Urinary bladder (tissue), 4 donors: Measurements from ENCODE around the gene CLIC6. TPM values are rescaled to one million over a fixed set of nuclear protein-coding genes. Genes with fewer than 3 reads are reported as not detected.

Source experiments
- DNase-seq: peaks from one replicate; pipeline ENCODE4 v3.0.0-alpha.2; 2015; ENCODE audit errors: extremely low spot score
- H3K27ac ChIP-seq: one replicate; pipeline ENCODE4 v1.5.1; 2013; ENCODE audit warnings: low read depth, mild to moderate bottlenecking, moderate library complexity
- H3K36me3 ChIP-seq: one replicate; pipeline ENCODE4 v1.6.1; 2013; ENCODE audit warnings: mild to moderate bottlenecking, moderate library complexity; ENCODE audit not compliant: insufficient read depth
- H3K4me1 ChIP-seq: one replicate; pipeline ENCODE4 v1.6.1; 2013; ENCODE audit warnings: mild to moderate bottlenecking, moderate library complexity; ENCODE audit not compliant: insufficient read depth
- H3K4me3 ChIP-seq: one replicate; pipeline ENCODE4 v1.5.1; 2013; ENCODE audit warnings: low read depth, low read length
- WGBS: extraction: QIAGEN DNeasy Blood & Tissue Kit; methylation state at CpG from one replicate; pipeline ENCODE4 v1.1.7; 2013; 5-methylcytosine and 5-hydroxymethylcytosine counted together
- polyA plus RNA-seq: library from polyadenylated mRNA; stranded (reverse); fragments of 200-250 nt; gene quantifications from one replicate; pipeline ENCODE4 v1.2.3, GENCODE V29; 2013
- total RNA-seq: library from RNA; depleted of rRNA; stranded (reverse); fragments of >200 nt; gene quantifications from one replicate; pipeline ENCODE4 v1.2.3, GENCODE V29; 2014
- donor health status: healthy with polysubstance abuse.
- donor health status: healthy.

The CLIC6 gene
- total RNA-seq: 17.2 TPM
- 4.6 TPM for polyA plus RNA-seq

DNA sequence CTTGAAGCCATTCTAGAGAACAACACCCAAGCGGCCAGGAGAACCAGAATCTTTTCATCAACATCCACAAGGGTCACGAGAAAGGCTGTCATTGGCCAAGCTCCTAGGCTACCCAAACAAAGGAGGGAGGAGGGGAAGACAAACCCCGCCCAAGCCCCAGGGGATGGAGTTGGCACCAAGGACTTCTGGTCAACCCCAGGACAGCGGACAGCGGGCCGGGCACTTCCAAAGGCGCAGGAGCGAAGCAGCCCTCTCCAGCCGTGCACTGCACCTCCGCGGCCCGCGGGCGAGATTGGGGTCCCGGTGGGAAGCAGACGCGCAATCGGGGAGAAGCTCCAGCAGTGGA is at the start of gene CLIC6:
Gene CLIC6, plus strand, starts transcription at position 192 of the 346 bp plus-strand sequence. CDS start 395 bp downstream, outside the sequence.
- Histone ChIP-seq H3K4me1 (peaks cover 4% of the 10 kb centered on the region), H3K4me3 (peak within 1 kb of the TSS; percentile 34), H3K36me3 (no peaks in the 10 kb centered on the region), H3K27ac (peak within 1 kb of the TSS; percentile 56)
- DNase-seq: no peak
- WGBS: 9% methylated on average over 18 of the region's 18 CpGs

DNA sequence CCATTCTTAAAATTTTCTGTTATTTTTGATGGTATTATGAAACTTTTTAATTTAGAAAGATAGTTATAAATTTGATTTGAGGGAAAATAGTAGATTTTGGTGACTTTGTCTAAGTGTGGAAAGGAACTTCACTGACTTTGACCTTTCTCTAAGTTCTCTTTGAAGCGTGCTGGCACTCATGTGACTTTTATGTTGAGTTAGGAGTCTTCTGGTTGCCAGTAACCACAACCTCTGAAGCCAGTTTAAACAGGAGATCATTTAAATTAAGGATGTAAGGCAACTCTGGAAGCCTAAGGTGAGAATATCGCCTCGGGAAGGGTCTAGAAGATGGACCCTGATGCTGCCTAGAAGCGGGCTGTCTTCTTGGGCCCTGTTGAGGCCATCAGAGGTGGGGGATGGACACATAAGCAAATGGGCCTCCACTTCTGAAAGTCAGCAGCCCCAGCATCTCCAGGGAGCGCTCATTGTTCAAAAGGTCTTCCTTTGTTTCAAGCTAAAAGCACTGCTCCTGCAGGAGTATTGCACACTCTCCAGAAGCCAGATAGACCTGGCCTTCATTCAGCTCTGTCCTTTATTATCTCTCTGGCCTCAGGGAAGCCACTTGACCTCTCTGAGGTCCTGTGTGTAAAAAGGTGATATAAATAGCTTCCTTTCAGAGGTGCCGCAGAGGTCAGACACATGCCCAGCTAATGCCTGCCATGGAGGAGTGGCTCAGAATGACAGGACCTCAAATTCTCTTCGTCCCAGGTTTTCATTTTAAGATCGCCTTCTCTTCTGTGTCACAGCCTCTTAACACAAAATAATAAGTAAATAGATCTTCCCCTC is 48.7 kb upstream of the CLIC6 start:
- Histone ChIP-seq H3K4me1 (no peaks in the 10 kb centered on the region), H3K27ac (no peak overlapping the region), H3K36me3 (no peaks in the 10 kb centered on the region), H3K4me3 (no peak overlapping the region)
- WGBS: 76% methylated on average over 8 of the region's 8 CpGs
- no peak for DNase-seq

- Histone ChIP-seq H3K36me3 (peaks cover 1% of the 10 kb centered on the region), H3K4me3 (no peak overlapping the region), H3K27ac (no peak overlapping the region), H3K4me1 (no peaks in the 10 kb centered on the region)
- WGBS: 80% methylated on average over 4 of the region's 4 CpGs
- DNase-seq: no peak
Measured at GRCh38 chr21:34621434-34622350, 47.1 kb upstream of the CLIC6 start.

GRCh38 chr21:34623516-34623915 is 45.3 kb upstream of the CLIC6 start:
- no peak for DNase-seq
- WGBS: 80% methylated on average over 4 of the region's 4 CpGs
- Histone ChIP-seq H3K36me3 (peaks cover 1% of the 10 kb centered on the region), H3K27ac (no peak overlapping the region), H3K4me1 (no peaks in the 10 kb centered on the region), H3K4me3 (no peak overlapping the region)

DNA sequence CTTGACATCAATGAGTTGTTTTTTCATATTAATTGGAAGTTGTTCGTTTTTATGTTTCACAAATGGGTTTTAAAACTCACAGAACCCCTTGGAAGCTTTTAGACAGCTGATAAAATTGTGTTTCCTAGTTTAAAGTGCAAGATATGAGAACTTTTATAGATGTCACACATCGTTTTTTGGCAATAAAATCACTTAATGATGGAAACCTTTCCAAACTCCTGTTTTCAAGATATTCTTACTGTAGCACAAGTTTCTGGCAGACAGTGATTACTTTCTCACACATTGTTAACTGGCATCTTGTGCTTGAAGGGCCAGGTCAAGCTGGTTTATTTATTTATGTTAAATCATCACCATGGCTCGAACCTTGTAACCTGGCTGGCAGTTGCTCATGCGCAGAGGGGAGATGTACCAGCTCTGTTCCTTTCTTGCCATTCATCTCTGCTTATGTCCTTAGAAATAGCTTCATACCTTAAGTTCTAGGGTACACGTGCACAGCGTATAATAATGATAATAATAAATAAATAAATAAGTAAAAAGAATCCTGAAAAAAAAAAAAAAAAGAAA is 43.7 kb upstream of the CLIC6 start:
- 42% methylated on average over 6 of the region's 6 CpGs for WGBS
- Histone ChIP-seq H3K36me3 (peaks cover 1% of the 10 kb centered on the region), H3K4me3 (no peak overlapping the region), H3K4me1 (no peaks in the 10 kb centered on the region), H3K27ac (no peak overlapping the region)
- DNase-seq: no peak

- H3K4me1 ChIP-seq: no peaks in the 10 kb centered on the region
- no peak overlapping the region for H3K27ac ChIP-seq
- DNase-seq: no peak
- no peak overlapping the region for H3K4me3 ChIP-seq
- H3K36me3 ChIP-seq: peaks cover 1% of the 10 kb centered on the region
- WGBS: 88% methylated on average over 8 of the region's 8 CpGs
Measured at GRCh38 chr21:34626131-34626530, 42.7 kb upstream of the CLIC6 start.

- Histone ChIP-seq H3K27ac (no peak overlapping the region), H3K4me3 (no peak overlapping the region), H3K36me3 (no peaks in the 10 kb centered on the region), H3K4me1 (no peaks in the 10 kb centered on the region)
- 9% methylated on average over 6 of the region's 6 CpGs for WGBS
- DNase-seq: no peak
Measured at GRCh38 chr21:34630536-34631143, 38.2 kb upstream of the CLIC6 start.

DNA sequence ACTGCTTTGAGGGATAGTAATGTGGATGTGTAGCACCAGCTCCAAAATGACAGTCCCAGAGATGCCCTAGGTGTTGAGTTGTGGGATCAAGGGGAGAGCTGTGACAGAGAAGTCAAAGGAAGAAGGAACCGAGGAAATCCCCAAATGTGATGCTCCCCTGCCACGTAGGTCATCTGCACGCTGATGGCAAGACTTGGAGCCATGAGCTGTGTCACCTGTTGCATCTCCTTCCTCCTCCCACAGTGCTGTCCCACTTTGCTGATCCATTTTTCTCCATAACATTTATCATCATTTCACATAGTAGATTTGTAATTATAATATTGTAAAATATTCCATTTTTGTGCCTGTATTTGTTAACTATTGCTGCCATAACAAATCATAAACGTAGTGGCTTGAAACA is 36.3 kb upstream of the CLIC6 start:
- WGBS: 79% methylated on average over 4 of the region's 4 CpGs
- Histone ChIP-seq H3K4me1 (no peaks in the 10 kb centered on the region), H3K27ac (no peak overlapping the region), H3K36me3 (no peaks in the 10 kb centered on the region), H3K4me3 (no peak overlapping the region)
- no peak for DNase-seq

GRCh38 chr21:34635307-34635706 is 33.5 kb upstream of the CLIC6 start:
- WGBS: 74% methylated on average over 3 of the region's 3 CpGs
- no peaks in the 10 kb centered on the region for H3K36me3 ChIP-seq
- no peak for DNase-seq
- no peak overlapping the region for H3K4me3 ChIP-seq
- no peak overlapping the region for H3K27ac ChIP-seq
- no peaks in the 10 kb centered on the region for H3K4me1 ChIP-seq

DNA sequence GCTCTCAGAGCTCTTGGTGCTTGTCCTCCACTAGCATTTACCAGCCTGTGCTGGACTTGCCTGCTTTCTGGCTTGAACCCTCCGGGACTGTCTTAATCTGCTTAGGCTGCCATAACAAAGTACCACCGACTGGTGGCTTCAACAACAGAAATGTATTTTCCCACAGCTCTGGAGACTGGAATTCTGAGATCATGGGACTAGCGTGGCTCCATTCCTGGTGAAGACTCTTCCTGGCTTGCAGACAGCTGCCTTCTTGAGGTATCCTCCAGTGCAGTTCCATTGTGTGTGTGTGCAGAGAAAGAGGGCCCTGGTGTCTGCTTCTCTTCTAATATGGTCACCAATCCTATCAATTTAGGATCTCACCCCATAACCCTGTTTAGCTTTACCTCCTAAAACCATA is 31.8 kb upstream of the CLIC6 start:
- 79% methylated on average over 3 of the region's 3 CpGs for WGBS
- Histone ChIP-seq H3K4me1 (no peaks in the 10 kb centered on the region), H3K36me3 (no peaks in the 10 kb centered on the region), H3K4me3 (no peak overlapping the region), H3K27ac (no peak overlapping the region)
- no peak for DNase-seq

DNA sequence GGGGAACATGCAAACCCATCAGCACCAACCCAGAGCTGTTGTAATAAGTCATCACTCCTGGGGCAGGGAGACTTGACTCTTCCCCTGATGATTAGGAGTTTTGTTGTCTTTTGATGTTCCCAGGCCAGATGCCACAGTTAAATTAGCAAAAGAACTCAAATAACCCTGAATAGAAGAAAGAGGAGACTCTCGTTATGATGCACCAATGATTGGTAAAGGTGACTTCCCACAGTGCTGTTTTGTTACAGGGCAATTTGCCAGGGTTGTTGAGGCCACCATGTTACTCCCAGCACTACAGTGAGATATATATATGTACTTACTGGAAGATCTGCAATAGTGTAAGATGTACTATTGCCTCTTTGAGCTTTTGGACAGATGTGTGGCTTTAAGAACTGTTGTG is 29.5 kb upstream of the CLIC6 start:
- WGBS: 81% methylated on average over 1 of the region's 1 CpG
- Histone ChIP-seq H3K4me3 (no peak overlapping the region), H3K36me3 (no peaks in the 10 kb centered on the region), H3K27ac (no peak overlapping the region), H3K4me1 (no peaks in the 10 kb centered on the region)
- no peak for DNase-seq

DNA sequence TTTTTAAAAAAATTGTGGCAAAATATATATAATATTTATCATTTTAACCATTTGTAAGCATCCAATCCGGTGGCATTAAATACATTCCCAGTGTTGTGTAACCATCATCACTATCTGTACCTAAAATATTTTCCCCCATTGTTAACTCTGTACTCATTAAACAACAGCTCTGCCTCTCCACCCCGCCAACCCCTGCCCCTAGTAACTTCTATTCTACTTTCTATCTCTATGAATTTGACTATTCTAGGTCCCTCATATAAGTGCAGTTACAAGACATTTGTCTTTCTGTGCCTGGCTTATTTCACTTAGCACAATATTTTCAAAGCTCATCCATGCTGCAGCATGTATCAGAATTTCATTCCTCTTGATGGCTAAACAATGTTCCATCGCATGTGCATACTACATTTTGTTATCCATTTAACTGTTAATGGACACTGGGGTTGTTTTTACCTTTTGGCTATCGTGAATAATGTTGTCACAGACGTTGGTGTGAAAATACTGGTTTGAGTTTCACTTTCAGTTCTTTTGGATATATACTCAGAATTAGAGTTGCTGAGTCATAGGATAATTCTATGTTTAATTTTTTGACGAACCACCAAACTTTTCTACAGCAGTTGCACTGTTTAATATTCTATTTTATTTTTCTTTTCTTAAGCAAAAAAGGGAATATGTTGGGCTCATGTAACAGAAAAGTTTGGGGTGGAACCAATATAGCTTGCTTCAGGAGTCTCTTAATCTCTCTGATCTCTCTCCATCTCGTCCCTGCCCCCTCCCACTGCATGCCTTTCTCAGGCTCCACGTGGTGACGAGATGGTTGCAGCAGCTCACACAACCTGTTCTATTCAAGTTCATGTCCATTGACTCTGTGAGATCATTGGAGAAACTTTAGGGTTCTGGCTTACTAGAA is 28.7 kb upstream of the CLIC6 start:
- Histone ChIP-seq H3K4me3 (no peak overlapping the region), H3K27ac (no peak overlapping the region), H3K36me3 (no peaks in the 10 kb centered on the region), H3K4me1 (no peaks in the 10 kb centered on the region)
- DNase-seq: no peak
- WGBS: 51% methylated on average over 9 of the region's 9 CpGs

DNA sequence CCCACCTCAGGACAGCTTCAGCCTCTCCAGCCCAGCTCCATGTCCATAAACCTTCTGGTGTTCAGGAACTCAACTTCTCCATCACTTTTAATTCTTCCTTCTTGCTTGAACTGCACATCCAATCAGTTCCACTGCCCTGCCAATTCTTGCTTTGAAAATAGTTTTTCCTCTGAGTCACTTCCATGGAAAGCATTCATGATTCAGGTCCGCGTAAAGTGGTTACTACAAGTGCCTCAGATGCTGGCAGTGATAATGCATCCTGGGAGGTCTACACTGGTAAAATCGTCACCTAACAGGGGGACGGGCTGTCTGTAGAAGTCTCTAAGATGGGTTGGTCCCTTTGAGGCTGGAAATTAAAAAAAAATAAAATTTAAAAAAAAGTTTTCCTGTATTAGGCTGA is 27.9 kb upstream of the CLIC6 start:
- H3K4me1 ChIP-seq: no peaks in the 10 kb centered on the region
- H3K36me3 ChIP-seq: no peaks in the 10 kb centered on the region
- no peak overlapping the region for H3K4me3 ChIP-seq
- 55% methylated on average over 4 of the region's 4 CpGs for WGBS
- no peak for DNase-seq
- no peak overlapping the region for H3K27ac ChIP-seq
